GM13977 (cell line): ENCODE results near the gene DIPK1A.

ENCODE experiments used
- DNase-seq: peaks from one replicate; pipeline ENCODE4 v3.0.0; 2012; ENCODE audit warnings: low spot score
- CTCF ChIP-seq: IDR thresholded peaks from 2 replicates; pipeline ENCODE4 v1.5.1; 2012; ENCODE audit warnings: mild to moderate bottlenecking, control low read depth; ENCODE audit not compliant: insufficient read depth; ENCODE audit errors: extremely low read depth, missing control alignments
- in situ Hi-C: fragments of 300-500 bp; cut with MboI; formaldehyde crosslinking; loops from one replicate; pipeline ENCODE4 v1.12.0; 2022; ENCODE audit warnings: low sequenced_read_pairs, low pct_unique_long_range_greater_than_20kb, mixed read lengths, inconsistent platforms; ENCODE audit not compliant: unreplicated experiment

Gene DIPK1A

DNA sequence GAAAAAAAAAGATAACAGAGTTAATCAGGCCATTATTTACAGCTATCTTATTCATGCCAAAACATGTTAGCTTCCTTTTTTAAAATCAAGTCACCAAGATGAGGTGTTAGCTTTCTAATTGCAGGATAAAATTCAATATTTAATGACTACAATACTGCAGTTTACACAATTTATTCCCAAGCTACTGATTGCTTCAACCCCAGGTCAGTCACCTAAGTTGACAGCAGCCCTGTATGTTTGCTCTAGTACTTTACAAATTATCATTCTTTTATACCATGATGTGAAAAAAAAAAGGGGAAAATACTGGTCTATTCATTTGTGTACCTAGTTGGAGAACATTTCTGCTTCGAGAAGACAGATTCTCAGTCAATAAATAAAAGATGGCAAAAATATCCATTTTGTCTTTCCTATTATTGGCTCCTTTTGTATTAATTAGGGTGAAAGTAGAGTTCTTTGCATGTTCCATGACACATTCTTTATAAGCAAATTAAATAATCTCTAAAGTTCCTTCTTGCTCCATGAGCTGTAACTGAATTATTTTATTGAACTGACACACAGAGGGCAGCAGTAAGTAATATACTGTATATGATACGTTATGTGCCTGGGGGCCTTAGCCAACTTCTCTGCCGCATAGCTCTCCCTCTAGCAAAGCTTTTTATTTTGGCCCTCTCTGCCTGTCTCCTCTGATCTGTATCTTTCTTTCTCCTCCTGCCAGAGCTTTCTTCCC lies 48.0 kb downstream of the DIPK1A start:
- TF ChIP-seq CTCF = no peak
- in situ Hi-C loops = no loop called here
- no peak for DNase-seq

GRCh38 chr1:92910081-92910480 lies 51.2 kb downstream of the DIPK1A start:
- TF ChIP-seq CTCF = no peak
- DNase-seq = no peak
- in situ Hi-C loops = no loop called here

GRCh38 chr1:92909321-92909720 lies 51.9 kb downstream of the DIPK1A start:
- no peak for TF ChIP-seq CTCF
- in situ Hi-C loops = no loop called here
- DNase-seq = no peak

DNA sequence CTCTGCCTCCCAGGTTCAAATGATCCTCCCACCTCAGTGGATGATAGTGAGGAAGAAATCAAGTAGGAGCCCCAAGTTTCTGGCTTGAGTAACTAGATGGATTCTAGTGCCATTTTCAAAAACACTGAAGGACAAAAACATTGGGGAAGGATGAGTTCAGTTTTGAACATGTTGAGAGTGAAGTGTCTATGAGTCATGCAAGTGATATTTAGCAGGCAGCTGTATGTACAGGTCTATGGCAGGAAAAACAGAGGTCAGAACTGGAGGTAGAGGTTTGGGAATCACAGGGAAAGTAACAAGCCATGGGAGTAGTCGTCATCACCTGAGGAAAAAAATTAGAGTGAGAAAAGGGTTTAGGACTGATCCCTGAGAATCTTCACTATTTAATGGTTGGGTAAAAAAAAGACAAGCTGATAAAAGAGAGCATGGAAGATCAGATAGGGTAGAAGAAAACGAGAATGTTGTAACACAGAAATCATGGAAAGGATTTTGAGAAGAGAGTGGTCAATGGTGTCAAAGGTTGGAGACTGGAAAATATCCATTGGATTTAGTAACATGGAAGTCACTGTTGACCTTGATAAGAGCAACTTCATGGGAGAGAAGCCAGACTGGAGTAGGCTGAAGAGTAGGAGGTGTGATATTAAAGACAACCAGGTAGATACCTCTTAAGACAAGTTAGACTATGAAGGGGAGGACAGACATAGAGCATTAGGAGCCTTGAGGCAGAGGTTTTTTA lies 53.1 kb downstream of the DIPK1A start:
- in situ Hi-C loops = no loop called here
- TF ChIP-seq CTCF = no peak
- DNase-seq = no peak

- no peak for DNase-seq
- in situ Hi-C loops = no loop called here
- TF ChIP-seq CTCF = no peak
These were observed 57.5 kb downstream of the DIPK1A start for GRCh38 chr1:92903765-92904164.

GRCh38 chr1:92902406-92902744 lies 58.9 kb downstream of the DIPK1A start:
- DNase-seq = no peak
- TF ChIP-seq CTCF = peak; percentile 14
- in situ Hi-C loops = no loop called here
